Activated CD8-positive, alpha-beta memory T cell treated with anti-CD3 and anti-CD28 coated beads, Interleukin-2, amount 50 U/mL, for 48 hours (primary cell): ENCODE measurements around the gene PCDHB7.
"Not testable (repeated sequence)": the region's sequence is repeated elsewhere in the genome, so short reads cannot be mapped to it uniquely, and the experiment has no call there.

Source experiments
- DNase-seq: peaks from one replicate; pipeline ENCODE4 v3.0.0-alpha.2; 2020

PCDHB7 gene

DNA sequence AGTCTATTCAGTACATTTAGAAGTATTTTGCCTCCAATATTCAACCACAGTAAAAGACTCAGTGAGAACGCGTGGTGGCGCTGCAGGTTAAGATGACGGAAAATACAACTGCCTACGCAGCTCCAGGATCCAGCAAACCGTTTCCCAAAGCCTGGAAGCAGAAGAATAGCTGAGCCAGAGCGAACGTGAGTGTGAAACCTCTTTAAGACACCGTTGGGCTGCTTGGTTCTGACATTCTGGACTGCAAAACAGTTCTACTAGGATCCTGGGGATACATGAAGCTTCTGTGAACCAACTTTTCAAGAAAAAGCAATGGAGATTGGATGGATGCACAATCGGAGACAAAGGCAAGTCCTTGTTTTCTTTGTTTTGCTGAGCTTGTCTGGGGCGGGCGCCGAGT, 9.8 kb downstream of the PCDHB7 start, which contains the start of gene PCDHB16:
PCDHB16 (plus strand) TSS at position 140 of the 400 bp plus-strand sequence; CDS start at position 313, 173 bp downstream.
- DNase-seq: no peak

DNA sequence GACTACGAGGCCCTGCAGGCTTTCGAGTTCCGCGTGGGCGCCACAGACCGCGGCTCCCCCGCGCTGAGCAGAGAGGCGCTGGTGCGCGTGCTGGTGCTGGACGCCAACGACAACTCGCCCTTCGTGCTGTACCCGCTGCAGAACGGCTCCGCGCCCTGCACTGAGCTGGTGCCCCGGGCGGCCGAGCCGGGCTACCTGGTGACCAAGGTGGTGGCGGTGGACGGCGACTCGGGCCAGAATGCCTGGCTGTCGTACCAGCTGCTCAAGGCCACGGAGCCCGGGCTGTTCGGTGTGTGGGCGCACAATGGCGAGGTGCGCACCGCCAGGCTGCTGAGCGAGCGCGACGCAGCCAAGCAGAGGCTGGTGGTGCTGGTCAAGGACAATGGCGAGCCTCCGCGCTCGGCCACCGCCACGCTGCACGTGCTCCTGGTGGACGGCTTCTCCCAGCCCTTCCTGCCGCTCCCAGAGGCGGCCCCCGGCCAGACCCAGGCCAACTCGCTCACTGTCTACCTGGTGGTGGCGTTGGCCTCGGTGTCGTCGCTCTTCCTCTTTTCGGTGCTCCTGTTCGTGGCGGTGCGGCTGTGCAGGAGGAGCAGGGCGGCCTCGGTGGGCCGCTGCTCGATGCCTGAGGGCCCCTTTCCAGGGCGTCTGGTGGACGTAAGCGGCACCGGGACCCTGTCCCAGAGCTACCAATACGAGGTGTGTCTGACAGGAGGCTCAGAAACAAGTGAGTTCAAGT, 11.8 kb downstream of the PCDHB7 start:
- not testable (repeated sequence) for DNase-seq

DNA sequence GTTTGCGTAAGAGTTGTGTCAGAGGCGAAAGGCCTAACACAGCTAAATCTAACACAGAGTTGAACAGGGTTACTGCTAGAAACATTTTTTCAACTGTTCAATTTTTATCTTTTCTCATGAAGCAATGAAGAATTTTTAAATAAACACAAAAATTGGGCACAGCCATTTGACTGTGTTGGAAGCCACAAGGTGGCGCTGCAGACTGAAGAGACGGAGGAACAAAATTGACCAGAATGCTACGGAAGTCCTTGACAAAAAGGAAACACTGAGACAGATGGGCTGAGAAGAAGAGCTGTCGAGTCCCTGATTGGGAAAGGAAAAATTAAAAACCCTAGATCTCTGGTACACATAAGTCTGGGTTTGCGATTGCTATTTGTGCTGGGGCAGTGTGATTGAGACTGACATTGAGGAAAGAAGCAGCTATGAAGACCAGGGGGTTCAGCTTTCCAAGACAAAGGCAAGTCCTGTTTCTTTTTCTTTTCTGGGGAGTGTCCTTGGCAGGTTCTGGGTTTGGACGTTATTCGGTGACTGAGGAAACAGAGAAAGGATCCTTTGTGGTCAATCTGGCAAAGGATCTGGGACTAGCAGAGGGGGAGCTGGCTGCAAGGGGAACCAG, 14.6 kb downstream of the PCDHB7 start, which contains the start of gene PCDHB9:
PCDHB9 (plus strand) TSS at position 265 of the 616 bp plus-strand sequence; CDS start at position 423, 158 bp downstream.
- no peak for DNase-seq

DNA sequence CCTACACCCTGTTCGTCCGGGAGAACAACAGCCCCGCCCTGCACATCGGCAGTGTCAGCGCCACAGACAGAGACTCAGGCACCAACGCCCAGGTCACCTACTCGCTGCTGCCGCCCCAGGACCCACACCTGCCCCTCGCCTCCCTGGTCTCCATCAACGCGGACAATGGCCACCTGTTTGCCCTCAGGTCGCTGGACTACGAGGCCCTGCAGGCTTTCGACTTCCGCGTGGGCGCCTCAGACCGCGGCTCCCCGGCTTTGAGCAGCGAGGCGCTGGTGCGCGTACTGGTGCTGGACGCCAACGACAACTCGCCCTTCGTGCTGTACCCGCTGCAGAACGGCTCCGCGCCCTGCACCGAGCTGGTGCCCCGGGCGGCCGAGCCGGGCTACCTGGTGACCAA, 16.2 kb downstream of the PCDHB7 start:
- not testable (repeated sequence) for DNase-seq

DNA sequence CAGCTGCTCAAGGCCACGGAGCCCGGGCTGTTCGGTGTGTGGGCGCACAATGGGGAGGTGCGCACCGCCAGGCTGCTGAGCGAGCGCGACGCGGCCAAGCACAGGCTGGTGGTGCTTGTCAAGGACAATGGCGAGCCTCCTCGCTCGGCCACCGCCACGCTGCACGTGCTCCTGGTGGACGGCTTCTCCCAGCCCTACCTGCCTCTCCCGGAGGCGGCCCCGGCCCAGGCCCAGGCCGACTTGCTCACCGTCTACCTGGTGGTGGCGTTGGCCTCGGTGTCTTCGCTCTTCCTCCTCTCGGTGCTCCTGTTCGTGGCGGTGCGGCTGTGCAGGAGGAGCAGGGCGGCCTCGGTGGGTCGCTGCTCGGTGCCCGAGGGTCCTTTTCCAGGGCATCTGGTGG, 16.7 kb downstream of the PCDHB7 start:
- DNase-seq: not testable (repeated sequence)

DNA sequence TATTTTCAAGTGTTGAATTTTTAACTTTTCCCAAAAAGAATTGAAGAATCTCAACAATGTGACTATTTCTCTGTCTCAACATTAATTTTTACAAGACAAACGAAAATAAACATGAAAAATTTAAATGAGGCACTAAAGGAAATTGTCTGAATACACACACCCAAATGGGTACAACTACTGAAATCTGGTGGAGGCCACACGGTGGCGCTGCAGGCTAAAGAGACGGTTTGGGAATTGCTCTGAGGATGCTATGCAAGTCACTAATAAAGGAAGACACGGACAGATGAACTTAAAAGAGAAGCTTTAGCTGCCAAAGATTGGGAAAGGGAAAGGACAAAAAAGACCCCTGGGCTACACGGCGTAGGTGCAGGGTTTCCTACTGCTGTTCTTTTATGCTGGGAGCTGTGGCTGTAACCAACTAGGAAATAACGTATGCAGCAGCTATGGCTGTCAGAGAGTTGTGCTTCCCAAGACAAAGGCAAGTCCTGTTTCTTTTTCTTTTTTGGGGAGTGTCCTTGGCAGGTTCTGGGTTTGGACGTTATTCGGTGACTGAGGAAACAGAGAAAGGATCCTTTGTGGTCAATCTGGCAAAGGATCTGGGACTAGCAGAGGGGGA, 19.8 kb downstream of the PCDHB7 start, which contains the start of gene PCDHB10:
PCDHB10 (plus strand) TSS at position 244 of the 616 bp plus-strand sequence; CDS start at position 444, 200 bp downstream.
- peak; percentile 65 for DNase-seq

DNA sequence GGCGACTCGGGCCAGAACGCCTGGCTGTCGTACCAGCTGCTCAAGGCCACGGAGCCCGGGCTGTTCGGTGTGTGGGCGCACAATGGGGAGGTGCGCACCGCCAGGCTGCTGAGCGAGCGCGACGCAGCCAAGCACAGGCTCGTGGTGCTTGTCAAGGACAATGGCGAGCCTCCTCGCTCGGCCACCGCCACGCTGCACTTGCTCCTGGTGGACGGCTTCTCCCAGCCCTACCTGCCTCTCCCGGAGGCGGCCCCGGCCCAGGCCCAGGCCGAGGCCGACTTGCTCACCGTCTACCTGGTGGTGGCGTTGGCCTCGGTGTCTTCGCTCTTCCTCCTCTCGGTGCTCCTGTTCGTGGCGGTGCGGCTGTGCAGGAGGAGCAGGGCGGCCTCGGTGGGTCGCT, 21.9 kb downstream of the PCDHB7 start:
- DNase-seq: not testable (repeated sequence)

DNA sequence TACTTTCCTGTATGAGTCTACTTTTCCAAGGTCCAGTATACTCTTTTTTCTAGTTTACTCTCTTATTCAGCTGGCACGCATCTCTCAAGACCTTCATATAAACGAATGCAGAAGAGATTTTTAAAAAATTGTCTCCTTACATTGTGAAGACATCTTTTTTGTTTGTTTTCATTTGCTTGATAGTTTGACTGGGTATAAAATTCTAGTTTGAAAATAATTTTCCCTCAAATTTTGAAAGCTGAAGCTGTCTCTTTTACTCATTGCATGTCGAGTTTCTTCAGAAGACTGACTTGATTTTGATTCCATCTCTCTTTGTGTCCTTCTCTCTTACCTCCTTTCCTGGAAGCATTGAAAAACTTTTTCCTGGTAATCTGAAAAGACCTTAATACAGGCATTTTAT, 23.9 kb downstream of the PCDHB7 start:
- DNase-seq: no peak

DNA sequence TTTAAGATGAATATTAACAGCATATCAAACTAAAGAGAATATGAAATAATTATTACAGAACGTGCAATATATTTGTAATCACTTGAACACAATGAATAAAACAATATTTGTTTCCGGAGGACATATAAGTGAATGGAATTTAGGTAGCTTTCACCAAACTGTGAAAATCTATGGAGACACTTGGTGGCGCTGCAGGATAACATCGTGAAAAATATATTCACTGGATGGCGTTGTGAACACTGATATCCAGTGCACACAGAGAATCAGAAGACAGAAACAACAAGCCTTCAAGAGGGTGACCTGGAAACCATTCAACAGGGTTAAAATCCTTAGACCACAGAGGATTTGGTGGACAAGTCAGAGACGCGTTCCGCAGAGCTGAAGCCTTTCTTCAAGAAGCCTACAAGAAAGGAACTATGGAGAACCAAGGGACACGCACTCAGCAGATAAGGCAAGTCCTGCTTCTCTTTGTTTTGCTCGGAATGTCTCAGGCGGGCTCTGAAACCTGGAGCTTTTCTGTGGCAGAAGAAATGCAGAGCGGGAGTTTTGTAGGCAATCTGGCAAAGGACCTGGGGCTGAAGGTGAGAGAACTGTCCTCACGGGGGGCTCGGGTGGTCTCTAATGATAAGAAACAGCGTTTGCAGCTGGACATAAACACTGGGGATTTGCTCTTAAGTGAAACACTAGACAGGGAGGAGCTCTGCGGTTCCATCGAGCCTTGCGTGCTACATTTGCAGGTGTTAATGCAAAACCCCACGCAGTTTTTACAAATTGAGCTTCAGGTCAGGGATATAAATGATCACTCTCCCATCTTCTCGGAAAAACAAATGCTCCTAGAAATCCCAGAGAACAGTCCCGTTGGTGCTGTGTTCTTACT, 27.2 kb downstream of the PCDHB7 start, which contains the start of gene PCDHB11:
PCDHB11 (plus strand) TSS at position 269 of the 877 bp plus-strand sequence; CDS start at position 417, 148 bp downstream.
- DNase-seq: no peak

DNA sequence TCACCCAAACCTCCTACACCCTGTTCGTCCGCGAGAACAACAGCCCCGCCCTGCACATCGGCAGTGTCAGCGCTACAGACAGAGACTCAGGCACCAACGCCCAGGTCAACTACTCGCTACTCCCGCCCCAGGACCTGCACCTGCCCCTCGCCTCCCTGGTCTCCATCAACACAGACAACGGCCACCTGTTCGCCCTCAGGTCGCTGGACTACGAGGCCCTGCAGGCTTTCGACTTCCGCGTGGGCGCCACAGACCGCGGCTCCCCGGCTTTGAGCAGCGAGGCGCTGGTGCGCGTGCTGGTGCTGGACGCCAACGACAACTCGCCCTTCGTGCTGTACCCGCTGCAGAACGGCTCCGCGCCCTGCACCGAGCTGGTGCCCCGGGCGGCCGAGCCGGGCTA, 28.7 kb downstream of the PCDHB7 start:
- DNase-seq: not testable (repeated sequence)

DNA sequence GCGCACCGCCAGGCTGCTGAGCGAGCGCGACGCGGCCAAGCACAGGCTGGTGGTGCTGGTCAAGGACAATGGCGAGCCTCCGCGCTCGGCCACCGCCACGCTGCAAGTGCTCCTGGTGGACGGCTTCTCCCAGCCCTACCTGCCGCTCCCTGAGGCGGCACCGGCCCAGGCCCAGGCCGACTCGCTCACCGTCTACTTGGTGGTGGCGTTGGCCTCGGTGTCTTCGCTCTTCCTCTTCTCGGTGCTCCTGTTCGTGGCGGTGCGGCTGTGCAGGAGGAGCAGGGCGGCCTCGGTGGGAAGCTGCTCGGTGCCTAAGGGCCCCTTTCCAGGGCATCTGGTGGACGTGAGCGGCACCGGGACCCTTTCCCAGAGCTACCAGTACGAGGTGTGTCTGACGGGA, 29.2 kb downstream of the PCDHB7 start:
- DNase-seq: not testable (repeated sequence)

DNA sequence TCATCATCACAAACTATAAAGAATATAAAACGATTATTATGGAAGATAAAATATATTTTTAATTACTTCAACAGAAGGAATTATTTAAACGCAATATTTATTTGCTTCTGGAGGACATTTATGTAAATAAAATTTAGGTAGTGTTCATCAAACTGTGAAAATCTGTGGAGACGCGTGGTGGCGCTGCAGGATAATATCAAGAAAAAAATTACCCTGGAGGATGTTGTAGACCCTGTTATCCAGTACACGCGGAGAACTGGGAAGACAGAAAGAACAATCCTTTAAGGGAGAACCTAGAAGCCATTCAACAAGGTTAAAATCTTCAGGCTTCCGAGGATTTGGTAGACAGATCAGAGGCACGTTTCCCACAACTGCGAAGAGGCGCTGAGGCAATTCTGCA, 36.0 kb downstream of the PCDHB7 start, which contains the start of gene PCDHB12:
PCDHB12 (plus strand) TSS at position 242 of the 400 bp plus-strand sequence. CDS start 189 bp downstream, outside the sequence.
- no peak for DNase-seq

DNA sequence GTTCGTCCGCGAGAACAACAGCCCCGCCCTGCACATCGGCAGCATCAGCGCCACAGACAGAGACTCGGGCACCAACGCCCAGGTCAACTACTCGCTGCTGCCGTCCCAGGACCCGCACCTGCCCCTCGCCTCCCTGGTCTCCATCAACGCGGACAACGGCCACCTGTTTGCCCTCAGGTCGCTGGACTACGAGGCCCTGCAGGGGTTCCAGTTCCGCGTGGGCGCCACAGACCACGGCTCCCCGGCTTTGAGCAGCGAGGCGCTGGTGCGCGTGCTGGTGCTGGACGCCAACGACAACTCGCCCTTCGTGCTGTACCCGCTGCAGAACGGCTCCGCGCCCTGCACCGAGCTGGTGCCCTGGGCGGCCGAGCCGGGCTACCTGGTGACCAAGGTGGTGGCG, 37.8 kb downstream of the PCDHB7 start:
- not testable (repeated sequence) for DNase-seq

DNA sequence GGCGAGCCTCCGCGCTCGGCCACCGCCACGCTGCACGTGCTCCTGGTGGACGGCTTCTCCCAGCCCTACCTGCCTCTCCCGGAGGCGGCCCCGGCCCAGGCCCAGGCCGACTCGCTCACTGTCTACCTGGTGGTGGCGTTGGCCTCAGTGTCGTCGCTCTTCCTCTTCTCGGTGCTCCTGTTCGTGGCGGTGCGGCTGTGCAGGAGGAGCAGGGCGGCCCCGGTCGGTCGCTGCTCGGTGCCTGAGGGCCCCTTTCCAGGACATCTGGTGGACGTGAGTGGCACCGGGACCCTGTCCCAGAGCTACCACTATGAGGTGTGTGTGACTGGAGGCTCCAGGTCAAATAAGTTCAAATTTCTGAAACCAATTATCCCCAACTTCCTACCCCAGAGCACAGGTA, 38.4 kb downstream of the PCDHB7 start:
- not testable (repeated sequence) for DNase-seq

DNA sequence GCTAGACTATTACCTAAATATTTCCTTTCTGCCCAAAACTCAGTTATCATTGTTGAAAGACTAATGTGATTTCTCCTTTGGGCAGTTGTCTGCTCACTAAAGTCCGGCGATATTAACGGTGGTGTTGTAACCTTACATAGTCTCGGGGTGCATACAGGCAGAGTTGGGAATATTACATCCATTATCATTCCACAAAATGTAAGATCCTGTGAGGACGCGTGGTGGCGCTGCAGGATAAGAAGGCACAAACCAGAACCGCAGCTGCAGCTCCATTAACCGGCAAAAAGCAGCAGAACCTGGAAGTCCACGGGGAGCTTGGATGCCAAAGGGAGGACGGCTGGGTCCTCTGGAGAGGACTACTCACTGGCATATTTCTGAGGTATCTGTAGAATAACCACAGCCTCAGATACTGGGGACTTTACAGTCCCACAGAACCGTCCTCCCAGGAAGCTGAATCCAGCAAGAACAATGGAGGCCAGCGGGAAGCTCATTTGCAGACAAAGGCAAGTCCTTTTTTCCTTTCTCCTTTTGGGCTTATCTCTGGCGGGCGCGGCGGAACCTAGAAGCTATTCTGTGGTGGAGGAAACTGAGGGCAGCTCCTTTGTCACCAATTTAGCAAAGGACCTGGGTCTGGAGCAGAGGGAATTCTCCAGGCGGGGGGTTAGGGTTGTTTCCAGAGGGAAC, 41.4 kb downstream of the PCDHB7 start, which contains the start of gene PCDHB13:
PCDHB13 (plus strand) TSS at position 264 of the 684 bp plus-strand sequence; CDS start at position 469, 205 bp downstream.
- DNase-seq: not testable (repeated sequence)

DNA sequence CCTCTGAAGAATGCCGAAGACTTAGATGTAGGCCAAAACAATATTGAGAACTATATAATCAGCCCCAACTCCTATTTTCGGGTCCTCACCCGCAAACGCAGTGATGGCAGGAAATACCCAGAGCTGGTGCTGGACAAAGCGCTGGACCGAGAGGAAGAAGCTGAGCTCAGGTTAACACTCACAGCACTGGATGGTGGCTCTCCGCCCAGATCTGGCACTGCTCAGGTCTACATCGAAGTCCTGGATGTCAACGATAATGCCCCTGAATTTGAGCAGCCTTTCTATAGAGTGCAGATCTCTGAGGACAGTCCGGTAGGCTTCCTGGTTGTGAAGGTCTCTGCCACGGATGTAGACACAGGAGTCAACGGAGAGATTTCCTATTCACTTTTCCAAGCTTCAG, 42.1 kb downstream of the PCDHB7 start:
- DNase-seq: not testable (repeated sequence)

DNA sequence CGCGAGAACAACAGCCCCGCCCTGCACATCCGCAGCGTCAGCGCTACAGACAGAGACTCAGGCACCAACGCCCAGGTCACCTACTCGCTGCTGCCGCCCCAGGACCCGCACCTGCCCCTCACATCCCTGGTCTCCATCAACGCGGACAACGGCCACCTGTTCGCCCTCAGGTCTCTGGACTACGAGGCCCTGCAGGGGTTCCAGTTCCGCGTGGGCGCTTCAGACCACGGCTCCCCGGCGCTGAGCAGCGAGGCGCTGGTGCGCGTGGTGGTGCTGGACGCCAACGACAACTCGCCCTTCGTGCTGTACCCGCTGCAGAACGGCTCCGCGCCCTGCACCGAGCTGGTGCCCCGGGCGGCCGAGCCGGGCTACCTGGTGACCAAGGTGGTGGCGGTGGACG, 43.1 kb downstream of the PCDHB7 start:
- DNase-seq: not testable (repeated sequence)

DNA sequence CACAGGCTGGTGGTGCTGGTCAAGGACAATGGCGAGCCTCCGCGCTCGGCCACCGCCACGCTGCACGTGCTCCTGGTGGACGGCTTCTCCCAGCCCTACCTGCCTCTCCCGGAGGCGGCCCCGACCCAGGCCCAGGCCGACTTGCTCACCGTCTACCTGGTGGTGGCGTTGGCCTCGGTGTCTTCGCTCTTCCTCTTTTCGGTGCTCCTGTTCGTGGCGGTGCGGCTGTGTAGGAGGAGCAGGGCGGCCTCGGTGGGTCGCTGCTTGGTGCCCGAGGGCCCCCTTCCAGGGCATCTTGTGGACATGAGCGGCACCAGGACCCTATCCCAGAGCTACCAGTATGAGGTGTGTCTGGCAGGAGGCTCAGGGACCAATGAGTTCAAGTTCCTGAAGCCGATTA, 43.6 kb downstream of the PCDHB7 start:
- not testable (repeated sequence) for DNase-seq

DNA sequence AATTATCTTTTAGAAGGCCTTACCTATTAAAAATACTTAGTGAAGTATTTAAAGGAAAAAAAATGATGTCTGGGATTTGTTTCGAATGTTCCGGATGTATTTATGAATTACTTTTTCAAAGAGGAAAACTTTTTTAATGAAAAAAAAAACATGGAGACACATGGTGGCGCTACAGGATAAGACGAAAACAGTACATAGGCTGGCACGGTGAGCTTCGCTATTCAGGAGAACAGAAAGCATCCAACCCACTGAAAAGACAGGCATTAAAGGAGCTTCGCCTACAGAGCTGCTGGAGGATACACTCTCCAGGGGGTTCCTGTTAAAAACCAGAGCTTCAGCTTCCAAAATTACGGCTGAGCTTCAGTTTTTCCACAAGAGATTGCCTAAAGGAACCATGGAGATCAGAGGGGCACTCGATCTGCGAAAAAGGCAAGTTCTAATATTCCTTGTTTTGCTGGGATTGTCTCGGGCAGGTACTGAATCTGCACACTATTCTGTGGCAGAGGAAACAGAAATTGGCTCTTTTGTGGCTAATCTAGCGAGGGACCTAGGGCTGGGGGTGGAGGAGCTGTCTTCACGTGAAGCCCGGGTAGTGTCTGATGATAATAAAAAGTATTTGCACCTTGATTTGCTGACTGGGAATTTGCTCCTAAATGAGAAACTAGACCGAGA, 50.8 kb downstream of the PCDHB7 start, which contains the start of gene PCDHB14:
PCDHB14 (plus strand) TSS at position 232 of the 672 bp plus-strand sequence; CDS start at position 395, 163 bp downstream.
- DNase-seq: no peak

DNA sequence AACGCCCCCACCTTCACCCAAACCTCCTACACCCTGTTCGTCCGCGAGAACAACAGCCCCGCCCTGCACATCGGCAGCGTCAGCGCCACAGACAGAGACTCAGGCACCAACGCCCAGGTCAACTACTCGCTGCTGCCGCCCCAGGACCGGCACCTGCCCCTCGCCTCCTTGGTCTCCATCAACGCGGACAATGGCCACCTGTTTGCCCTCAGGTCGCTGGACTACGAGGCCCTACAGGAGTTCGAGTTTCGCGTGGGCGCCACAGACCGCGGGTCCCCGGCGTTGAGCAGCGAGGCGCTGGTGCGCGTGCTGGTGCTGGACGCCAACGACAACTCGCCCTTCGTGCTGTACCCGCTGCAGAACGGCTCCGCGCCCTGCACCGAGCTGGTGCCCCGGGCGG, 52.4 kb downstream of the PCDHB7 start:
- not testable (repeated sequence) for DNase-seq

DNA sequence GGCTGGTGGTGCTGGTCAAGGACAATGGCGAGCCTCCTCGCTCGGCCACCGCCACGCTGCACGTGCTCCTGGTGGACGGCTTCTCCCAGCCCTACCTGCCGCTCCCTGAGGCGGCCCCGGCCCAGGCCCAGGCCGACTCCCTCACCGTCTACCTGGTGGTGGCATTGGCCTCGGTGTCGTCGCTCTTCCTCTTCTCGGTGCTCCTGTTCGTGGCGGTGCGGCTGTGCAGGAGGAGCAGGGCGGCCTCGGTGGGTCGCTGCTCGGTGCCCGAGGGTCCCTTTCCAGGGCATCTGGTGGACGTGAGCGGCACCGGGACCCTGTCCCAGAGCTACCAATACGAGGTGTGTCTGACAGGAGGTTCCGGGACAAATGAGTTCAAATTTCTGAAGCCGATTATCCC, 53.0 kb downstream of the PCDHB7 start:
- not testable (repeated sequence) for DNase-seq
